Heart right ventricle (tissue), 16 donors: ENCODE data around the gene MYH7. TPM values are rescaled to one million over a fixed set of nuclear protein-coding genes. Genes with fewer than 3 reads are reported as not detected.
"Not testable (repeated sequence)": the region's sequence is repeated elsewhere in the genome, so short reads cannot be mapped to it uniquely, and the experiment has no call there.

Experiments used
- ATAC-seq, 8 donors: fragments of 200-7000 bp; cut with Tn5 transposase; one replicate each; pipeline ENCODE4 v1.9.1; 2020; ENCODE audit warnings: mild to moderate bottlenecking in 8 of 8, moderate library complexity in 8 of 8, moderate number of reproducible peaks in 1 of 8
- DNase-seq, 2 donors: peaks; one replicate each; pipeline ENCODE4 v3.0.0-alpha.2; 2020
- H3K27ac ChIP-seq, 10 donors: fragments of 200-600 bp; sonication (generic) in 2 of 10; one replicate each; pipeline versions ENCODE4 v1.5.0 to v1.8.0; 2020 to 2022; ENCODE audit warnings: mild to moderate bottlenecking in 3 of 10
- H3K27me3 ChIP-seq, 7 donors: fragments of 200-600 bp; one replicate each; pipeline ENCODE4 v1.8.0; 2021 to 2022; ENCODE audit warnings: mild to moderate bottlenecking in 2 of 7
- H3K36me3 ChIP-seq, 9 donors: fragments of 200-600 bp; sonication (generic) in 1 of 9; one replicate each; pipeline versions ENCODE4 v1.5.0 to v1.8.0; 2020 to 2022; ENCODE audit warnings: mild to moderate bottlenecking in 2 of 9
- H3K4me1 ChIP-seq, 9 donors: fragments of 200-600 bp; sonication (generic) in 1 of 9; one replicate each; pipeline versions ENCODE4 v1.5.0 to v1.8.0; 2020 to 2022; ENCODE audit warnings: mild to moderate bottlenecking in 4 of 9
- H3K4me3 ChIP-seq, 10 donors: fragments of 200-600 bp; sonication (generic) in 2 of 10; one replicate each; pipeline versions ENCODE4 v1.5.0 to v1.8.0; 2020 to 2022; ENCODE audit warnings: mild to moderate bottlenecking in 7 of 10, moderate library complexity in 2 of 10
- H3K9me3 ChIP-seq, 11 donors: fragments of 200-600 bp in 10 of 11; sonication (generic) in 2 of 11; one replicate each; pipeline versions ENCODE4 v1.5.0 to v1.8.0; 2013 to 2022; ENCODE audit warnings: mild to moderate bottlenecking in 2 of 11, control low read depth in 1 of 11, moderate library complexity in 1 of 11
- WGBS, 2 donors: extraction: QIAGEN DNeasy Blood & Tissue Kit; methylation state at CpG; one replicate each; pipeline ENCODE4 v1.1.7; 2013; ENCODE audit warnings: inconsistent platforms in 1 of 2; 5-methylcytosine and 5-hydroxymethylcytosine counted together
- intact Hi-C, 10 donors: fragments of 100-400 bp; cut with DNase I; formaldehyde crosslinking; loops; one replicate each; pipeline versions ENCODE4 v1.11.1 to v1.14.2; 2022
- polyA plus RNA-seq, 2 donors: library from polyadenylated mRNA; stranded (reverse); fragments of 200-250 nt; gene quantifications; one replicate each; pipeline ENCODE4 v1.2.3, GENCODE V29; 2013
- total RNA-seq, 10 donors: library from RNA; stranded (reverse); fragmentation: NEBNext Ultra II Directional in 3 of 10; extraction: Animal tissue kit (Norgen Biotek cat#: 25700) in 3 of 10; gene quantifications; one replicate each; pipeline versions ENCODE4 v1.2.1 to v1.2.4, GENCODE V29; 2021 to 2023
- TF ChIP-seq, protein P1 (sequence below), 9 donors: fragments of 200-600 bp; sonication (generic) in 2 of 9; IDR thresholded peaks; one replicate each; pipeline versions ENCODE4 v1.5.0 to v1.8.0; 2021 to 2022; ENCODE audit warnings: antibody characterized with exemption in 9 of 9, mild to moderate bottlenecking in 5 of 9, moderate library complexity in 1 of 9
- donor health status: Arrhythmogenic right ventricular cardiomyopathy.
- donor health status: ischemic (EF 13 %, LVEDD 7.1; RV severe dilation, severe dysfunction).
- donor health status: healthy with polysubstance abuse.
- donor health status: DM: no; HTN: yes; CAD: no.
- donor health status: DM: no; HTN: no; CAD: no.
- donor health status: ischemic (EF 25% LVEDD 6.9; RV normal size, moderate dysfunction).
- donor health status: ischemic (EF 25% LVEDD 5.7; RV mildly dilated, moderate dysfunction).
- donor health status: healthy.
- donor health status: DM: yes; HTN: yes; CAD: no.
- donor health status: Ischemic cardiomyopathy.
- donor health status: ischemic (EF 35%, LVEDD 5.7; RV mildly dilated, moderate dysfunction).
- donor health status: nonischemic (EF 11% LVEDD 7.7; RV severe dilation, severe dysfunction).
- donor health status: DM: yes; HTN: yes; CAD: no.
- donor health status: PGD.
- donor health status: ischemic (EF 29% LVEDD 5.4; RV normal size, mild dysfunction).
- donor health status: nonischemic (EF 23%, LVEDD 6.1; RV moderate dilation, normal function).

MYH7 gene
- total and polyA plus RNA-seq, 12 donors, result 641 to 22,607 (median 18,940) TPM

DNA sequence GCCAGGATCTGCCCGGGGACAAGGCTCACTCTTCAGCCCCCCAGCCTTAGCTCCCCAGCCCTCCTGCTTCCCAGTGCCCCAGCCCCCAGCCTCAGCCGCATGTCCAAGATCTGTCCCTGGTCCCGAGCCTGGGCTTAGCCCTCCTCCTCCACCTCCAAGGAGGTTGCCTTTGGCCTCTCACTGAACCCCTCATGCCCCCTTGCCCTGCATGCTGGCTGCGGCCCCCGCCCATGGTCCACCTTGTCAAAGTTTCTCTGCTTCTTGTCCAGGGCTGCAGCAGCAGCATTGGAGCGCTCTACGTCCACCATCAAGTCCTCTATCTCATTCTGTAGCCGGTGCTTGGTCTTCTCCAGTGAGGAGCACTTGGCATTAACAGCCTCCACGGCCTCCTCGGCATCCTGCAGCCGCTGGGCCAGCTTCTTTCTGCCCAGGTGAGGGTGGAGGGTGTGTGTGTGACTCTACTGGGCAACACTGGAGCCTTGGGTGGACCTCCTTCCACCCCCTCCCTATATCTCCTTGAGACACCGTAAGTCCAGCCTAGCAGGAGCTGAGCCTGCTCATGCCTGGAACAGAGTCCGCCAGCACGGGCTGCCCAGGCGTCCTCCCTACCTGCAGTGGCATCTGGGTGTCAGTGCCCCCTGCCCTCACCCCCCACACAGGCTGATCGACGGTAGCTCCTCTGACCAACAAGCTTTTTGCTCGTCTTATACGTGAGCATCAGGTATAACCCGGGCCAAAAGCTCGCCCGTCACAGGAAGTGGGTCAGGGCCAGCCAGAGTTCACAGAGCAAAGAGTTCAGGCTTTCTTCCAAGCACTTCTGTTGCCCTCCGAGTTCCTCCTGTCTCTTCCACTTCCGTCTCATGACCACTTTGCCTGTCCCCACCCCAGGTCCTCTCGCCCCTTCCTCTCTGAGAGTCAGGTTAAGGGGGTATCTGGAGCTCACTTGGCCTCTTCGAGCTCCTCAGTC lies 47.3 kb downstream of the MYH7 start:
- peak in 2 of 8 donors; percentile 2 to 7 for ATAC-seq

DNA sequence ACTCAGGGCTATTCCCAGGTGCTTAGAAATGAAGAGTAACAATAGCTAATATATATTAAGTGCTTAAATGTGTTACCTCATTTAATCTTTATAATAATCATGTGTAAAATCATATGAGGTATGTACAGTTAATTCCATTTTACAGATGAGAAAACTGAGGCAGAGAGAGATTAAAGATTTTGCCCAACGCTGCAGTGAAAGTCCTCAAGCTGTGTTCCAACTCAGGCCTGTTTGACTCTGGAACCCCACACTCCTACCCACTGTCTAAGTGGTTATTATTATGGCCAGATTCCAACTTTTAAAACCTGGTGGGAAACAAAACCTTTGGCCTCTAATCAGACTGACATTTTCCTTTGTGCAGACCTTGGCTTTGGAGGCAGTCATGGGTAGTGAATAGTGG lies 48.5 kb downstream of the MYH7 start:
- intact Hi-C loops, result loop anchor here in 2 of 10 donors (10.0 kb wide), 2 partner anchors 68 to 122 kb away; no protein-coding TSS in a partner anchor
- TF ChIP-seq, protein P1, sequence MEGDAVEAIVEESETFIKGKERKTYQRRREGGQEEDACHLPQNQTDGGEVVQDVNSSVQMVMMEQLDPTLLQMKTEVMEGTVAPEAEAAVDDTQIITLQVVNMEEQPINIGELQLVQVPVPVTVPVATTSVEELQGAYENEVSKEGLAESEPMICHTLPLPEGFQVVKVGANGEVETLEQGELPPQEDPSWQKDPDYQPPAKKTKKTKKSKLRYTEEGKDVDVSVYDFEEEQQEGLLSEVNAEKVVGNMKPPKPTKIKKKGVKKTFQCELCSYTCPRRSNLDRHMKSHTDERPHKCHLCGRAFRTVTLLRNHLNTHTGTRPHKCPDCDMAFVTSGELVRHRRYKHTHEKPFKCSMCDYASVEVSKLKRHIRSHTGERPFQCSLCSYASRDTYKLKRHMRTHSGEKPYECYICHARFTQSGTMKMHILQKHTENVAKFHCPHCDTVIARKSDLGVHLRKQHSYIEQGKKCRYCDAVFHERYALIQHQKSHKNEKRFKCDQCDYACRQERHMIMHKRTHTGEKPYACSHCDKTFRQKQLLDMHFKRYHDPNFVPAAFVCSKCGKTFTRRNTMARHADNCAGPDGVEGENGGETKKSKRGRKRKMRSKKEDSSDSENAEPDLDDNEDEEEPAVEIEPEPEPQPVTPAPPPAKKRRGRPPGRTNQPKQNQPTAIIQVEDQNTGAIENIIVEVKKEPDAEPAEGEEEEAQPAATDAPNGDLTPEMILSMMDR (IDR thresholded peaks at IDR 0.05), result no peak
- 83 to 89% methylated on average over 1 of the region's 1 CpG for WGBS, 2 donors
- Histone ChIP-seq H3K4me1 (peaks cover 0 to 18% (median 0%) of the 10 kb centered on the region in 9 donors), H3K27me3 (no peaks in the 10 kb centered on the region), H3K4me3 (no peak overlapping the region), H3K9me3 (no peaks in the 10 kb centered on the region), H3K36me3 (peaks cover 0 to 93% (median 8%) of the 10 kb centered on the region in 9 donors), H3K27ac (no peak overlapping the region)
- ATAC-seq (no peak), DNase-seq (no peak)

More for the DNA sequence above, 47.3 kb downstream of the MYH7 start:
- H3K4me3 ChIP-seq, result no peak overlapping the region
- TF ChIP-seq, protein P1 (IDR thresholded peaks at IDR 0.05), result no peak
- no peaks in the 10 kb centered on the region for H3K27me3 ChIP-seq
- peaks cover 0 to 92% (median 5%) of the 10 kb centered on the region in 9 donors for H3K36me3 ChIP-seq
- no peak overlapping the region for H3K27ac ChIP-seq
- H3K4me1 ChIP-seq, result peaks cover 0 to 13% (median 0%) of the 10 kb centered on the region in 9 donors
- no peak for DNase-seq
- intact Hi-C loops, result loop anchor here in 2 of 10 donors (10.0 kb wide), 2 partner anchors 67 to 123 kb away; no protein-coding TSS in a partner anchor
- WGBS, 2 donors, result 66 to 67% methylated on average over 26 of the region's 26 CpGs
- no peaks in the 10 kb centered on the region for H3K9me3 ChIP-seq

DNA sequence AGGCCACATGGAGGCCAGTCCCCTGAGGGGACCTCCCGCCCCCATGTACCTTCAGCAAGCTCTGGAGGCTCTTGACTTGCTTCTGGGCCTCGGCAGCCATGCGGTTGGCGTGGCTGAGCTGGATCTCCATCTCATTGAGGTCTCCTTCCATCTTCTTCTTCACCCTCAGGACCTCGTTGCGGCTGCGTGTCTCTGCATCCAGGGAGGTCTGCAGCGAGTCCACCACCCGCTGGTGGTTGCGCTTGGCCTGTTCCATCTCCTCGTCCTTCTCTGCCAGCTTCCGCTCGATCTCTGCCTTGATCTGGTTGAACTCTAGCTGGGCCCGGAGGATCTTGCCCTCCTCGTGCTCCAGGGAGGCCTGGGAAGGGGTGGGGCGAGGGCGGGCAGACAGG lies 49.2 kb downstream of the MYH7 start:
- peaks cover 0 to 93% (median 8%) of the 10 kb centered on the region in 9 donors for H3K36me3 ChIP-seq
- not testable (repeated sequence) for H3K4me3 ChIP-seq, ATAC-seq, H3K27me3 ChIP-seq, DNase-seq, H3K27ac ChIP-seq, H3K9me3 ChIP-seq
- peaks cover 0 to 23% (median 0%) of the 10 kb centered on the region in 9 donors for H3K4me1 ChIP-seq
- WGBS, 2 donors, result 71 to 77% methylated on average over 14 to 17 of the region's 17 CpGs
- intact Hi-C loops, result loop anchor here in 2 of 10 donors (10.0 kb wide), 2 partner anchors 69 to 121 kb away; no protein-coding TSS in a partner anchor

DNA sequence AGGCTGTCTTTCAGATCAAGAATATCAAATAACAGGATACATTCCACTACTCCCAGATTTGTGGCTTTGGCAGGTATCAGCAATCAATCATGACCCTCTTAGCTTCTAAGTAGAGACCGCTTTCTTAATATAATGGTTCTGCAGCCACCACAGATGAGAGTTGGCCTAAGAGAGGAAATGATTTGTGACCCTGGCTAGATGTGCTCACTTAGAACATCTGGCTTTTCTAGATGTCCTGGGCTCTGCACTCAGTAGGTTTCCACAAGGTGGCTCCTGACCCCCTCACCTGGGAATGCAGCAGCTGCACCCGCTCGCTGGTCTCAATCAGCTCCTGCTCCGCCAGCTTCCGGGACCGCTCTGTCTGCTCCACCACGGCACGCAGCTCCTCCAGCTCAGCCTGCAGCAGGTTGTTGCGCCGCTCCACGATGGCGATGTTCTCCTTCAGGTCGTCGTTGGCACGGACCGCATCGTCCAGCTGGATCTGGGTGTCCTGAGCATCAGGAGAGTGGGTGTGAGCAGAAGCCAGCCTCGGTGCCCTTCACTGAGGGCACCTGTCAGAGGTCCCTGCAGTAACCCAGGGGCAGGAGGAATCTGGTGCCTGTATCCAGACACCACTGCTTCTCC lies 49.7 kb downstream of the MYH7 start:
- no peaks in the 10 kb centered on the region for H3K9me3 ChIP-seq
- DNase-seq, result no peak
- peaks cover 0 to 4% (median 0%) of the 10 kb centered on the region in 7 donors for H3K27me3 ChIP-seq
- H3K27ac ChIP-seq, result no peak overlapping the region
- no peak overlapping the region for H3K4me3 ChIP-seq
- ATAC-seq, result no peak
- 77 to 87% methylated on average over 18 of the region's 18 CpGs for WGBS, 2 donors
- TF ChIP-seq, protein P1 (IDR thresholded peaks at IDR 0.05), result no peak
- intact Hi-C loops, result loop anchor here in 2 of 10 donors (10.0 kb wide), 2 partner anchors 69 to 121 kb away; no protein-coding TSS in a partner anchor
- peaks cover 0 to 93% (median 8%) of the 10 kb centered on the region in 9 donors for H3K36me3 ChIP-seq
- peaks cover 0 to 28% (median 0%) of the 10 kb centered on the region in 9 donors for H3K4me1 ChIP-seq
